ENCODE measurements around the gene RIMS4.

DNA sequence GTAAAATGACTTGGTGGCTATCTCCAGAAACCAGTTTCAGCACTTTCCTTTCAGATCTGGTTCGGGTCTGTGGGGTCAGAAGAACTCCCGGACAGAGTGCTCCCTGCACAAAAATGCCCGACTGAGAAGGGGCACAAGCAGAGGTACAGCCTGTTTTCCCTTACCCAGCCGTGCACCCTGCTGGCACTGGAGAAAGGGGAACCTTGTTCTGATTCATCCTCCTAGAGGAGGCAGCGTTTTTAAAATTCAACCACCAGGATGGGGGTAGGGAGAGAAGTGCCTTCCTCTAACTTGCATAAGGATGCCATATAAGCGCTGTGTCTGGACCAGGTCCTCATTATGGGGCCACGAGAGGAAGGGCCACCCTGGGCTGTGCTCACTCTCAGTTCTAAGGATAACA is 17.6 kb downstream of the RIMS4 start:
- TF ChIP-seq SIX5 (IDR thresholded peaks at IDR 0.05; ENCODE audit: low read depth, low read length, severe bottlenecking) (no peak), CBX5 (IDR thresholded peaks at IDR 0.05; ENCODE audit: low read depth) (no peak), SP1 (IDR thresholded peaks at IDR 0.05; ENCODE audit: low read depth, low read length) (no peak), GABPA (IDR thresholded peaks at IDR 0.05; ENCODE audit: low read depth) (no peak), SRF (IDR thresholded peaks at IDR 0.05; ENCODE audit: low read depth in 2 of 2, low read length in 2 of 2) (no peak), ETV6 (conservative IDR thresholded peaks at IDR 0.05 in 1 of 2, IDR thresholded peaks at IDR 0.05 in 1 of 2; ENCODE audit: borderline replicate concordance in 1 of 2, low read depth in 1 of 2) (no peak), POLR2A (IDR thresholded peaks at IDR 0.05; ENCODE audit: low read depth, low read length) (no peak), NFYB (IDR thresholded peaks at IDR 0.05; ENCODE audit: insufficient read depth, low read depth, low read length) (no peak)
